Stomach (tissue), 4 donors: ENCODE results near the gene B3GNT2.

Experiments used
- CTCF ChIP-seq, 7 experiments: fragments of 450-650 bp in 4 of 7; fragments of 200-600 bp in 3 of 7; sonication (generic) in 3 of 7; IDR thresholded peaks; one replicate each; pipeline ENCODE4 v1.5.1; 2016 to 2019; ENCODE audit warnings: antibody characterized with exemption in 7 of 7, control low read depth in 2 of 7, mild to moderate bottlenecking in 1 of 7
- EP300 ChIP-seq: sonication (generic); formaldehyde crosslinking; IDR thresholded peaks from one replicate; pipeline ENCODE4 v1.6.1; 2017; ENCODE audit warnings: antibody characterized with exemption
- POLR2A ChIP-seq, 4 donors: fragments of 450-650 bp; IDR thresholded peaks; one replicate each; pipeline ENCODE4 v1.6.1; 2016; ENCODE audit warnings: antibody characterized with exemption in 4 of 4, control low read depth in 2 of 4, mild to moderate bottlenecking in 1 of 4, moderate library complexity in 1 of 4

GRCh38 chr2:62224976-62225375 lies 29.1 kb downstream of the B3GNT2 start:
- TF ChIP-seq CTCF (IDR thresholded peaks at IDR 0.05) (no peak), POLR2A (IDR thresholded peaks at IDR 0.05) (no peak), EP300 (no peak)
